Lung microvascular endothelial cell (primary cell): Measurements from ENCODE around the gene ALMS1. TPM values are rescaled to one million over a fixed set of nuclear protein-coding genes. Genes with fewer than 3 reads are reported as not detected.
"Not testable (repeated sequence)": the region's sequence is repeated elsewhere in the genome, so short reads cannot be mapped to it uniquely, and the experiment has no call there.

Source experiments
- DNase-seq, 2 donors: peaks; one replicate each; pipeline versions ENCODE4 v3.0.0 to v3.0.0-alpha.2; 2010; ENCODE audit warnings: low read depth in 2 of 2
- total RNA-seq: library from RNA; depleted of rRNA; stranded (reverse); fragments of >200 nt; gene quantifications from 2 replicates; pipeline ENCODE4 v1.2.1, GENCODE V29; 2014

Gene ALMS1, protein sequence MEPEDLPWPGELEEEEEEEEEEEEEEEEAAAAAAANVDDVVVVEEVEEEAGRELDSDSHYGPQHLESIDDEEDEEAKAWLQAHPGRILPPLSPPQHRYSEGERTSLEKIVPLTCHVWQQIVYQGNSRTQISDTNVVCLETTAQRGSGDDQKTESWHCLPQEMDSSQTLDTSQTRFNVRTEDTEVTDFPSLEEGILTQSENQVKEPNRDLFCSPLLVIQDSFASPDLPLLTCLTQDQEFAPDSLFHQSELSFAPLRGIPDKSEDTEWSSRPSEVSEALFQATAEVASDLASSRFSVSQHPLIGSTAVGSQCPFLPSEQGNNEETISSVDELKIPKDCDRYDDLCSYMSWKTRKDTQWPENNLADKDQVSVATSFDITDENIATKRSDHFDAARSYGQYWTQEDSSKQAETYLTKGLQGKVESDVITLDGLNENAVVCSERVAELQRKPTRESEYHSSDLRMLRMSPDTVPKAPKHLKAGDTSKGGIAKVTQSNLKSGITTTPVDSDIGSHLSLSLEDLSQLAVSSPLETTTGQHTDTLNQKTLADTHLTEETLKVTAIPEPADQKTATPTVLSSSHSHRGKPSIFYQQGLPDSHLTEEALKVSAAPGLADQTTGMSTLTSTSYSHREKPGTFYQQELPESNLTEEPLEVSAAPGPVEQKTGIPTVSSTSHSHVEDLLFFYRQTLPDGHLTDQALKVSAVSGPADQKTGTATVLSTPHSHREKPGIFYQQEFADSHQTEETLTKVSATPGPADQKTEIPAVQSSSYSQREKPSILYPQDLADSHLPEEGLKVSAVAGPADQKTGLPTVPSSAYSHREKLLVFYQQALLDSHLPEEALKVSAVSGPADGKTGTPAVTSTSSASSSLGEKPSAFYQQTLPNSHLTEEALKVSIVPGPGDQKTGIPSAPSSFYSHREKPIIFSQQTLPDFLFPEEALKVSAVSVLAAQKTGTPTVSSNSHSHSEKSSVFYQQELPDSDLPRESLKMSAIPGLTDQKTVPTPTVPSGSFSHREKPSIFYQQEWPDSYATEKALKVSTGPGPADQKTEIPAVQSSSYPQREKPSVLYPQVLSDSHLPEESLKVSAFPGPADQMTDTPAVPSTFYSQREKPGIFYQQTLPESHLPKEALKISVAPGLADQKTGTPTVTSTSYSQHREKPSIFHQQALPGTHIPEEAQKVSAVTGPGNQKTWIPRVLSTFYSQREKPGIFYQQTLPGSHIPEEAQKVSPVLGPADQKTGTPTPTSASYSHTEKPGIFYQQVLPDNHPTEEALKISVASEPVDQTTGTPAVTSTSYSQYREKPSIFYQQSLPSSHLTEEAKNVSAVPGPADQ (N-terminal part only)
- 3.7 and 5.2 TPM in 2 replicates for total RNA-seq

DNA sequence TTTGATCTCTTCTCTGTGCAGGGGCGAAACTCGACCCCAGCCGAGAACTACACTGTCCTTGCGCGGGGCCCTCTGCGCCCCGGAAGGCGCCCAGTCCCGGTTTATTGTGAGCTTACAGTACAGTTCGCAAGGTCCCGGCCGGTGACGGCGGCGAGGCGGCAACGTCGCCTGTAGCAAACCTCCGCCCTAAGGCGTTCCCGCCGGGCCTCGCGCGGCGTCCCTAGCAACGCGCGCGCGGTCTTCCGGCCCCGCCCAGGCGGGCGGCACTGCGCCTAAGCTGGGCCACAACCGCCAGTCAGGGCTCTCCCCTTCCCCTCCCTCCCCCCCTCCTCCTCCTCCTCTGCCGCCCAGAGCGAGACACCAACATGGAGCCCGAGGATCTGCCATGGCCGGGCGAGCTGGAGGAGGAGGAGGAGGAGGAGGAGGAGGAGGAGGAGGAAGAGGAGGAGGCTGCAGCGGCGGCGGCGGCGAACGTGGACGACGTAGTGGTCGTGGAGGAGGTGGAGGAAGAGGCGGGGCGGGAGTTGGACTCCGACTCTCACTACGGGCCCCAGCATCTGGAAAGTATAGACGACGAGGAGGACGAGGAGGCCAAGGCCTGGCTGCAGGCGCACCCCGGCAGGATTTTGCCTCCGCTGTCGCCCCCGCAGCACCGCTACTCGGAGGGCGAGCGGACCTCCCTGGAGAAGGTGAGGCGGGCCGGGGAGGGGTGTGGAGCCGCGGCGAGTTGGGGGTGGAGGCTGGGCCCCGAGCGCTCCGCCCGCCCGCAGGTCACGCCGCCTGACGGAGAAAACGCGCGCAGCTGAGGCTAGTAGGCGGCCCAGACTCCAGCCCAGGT is at the start of gene ALMS1:
ALMS1 (plus strand) TSS at position 333 of the 838 bp plus-strand sequence; CDS start at position 366, 33 bp downstream.
- DNase-seq: peak; percentile 87 to 89

GRCh38 chr2:73337828-73338227 is 47.8 kb upstream of the ALMS1 start:
- no peak for DNase-seq

DNA sequence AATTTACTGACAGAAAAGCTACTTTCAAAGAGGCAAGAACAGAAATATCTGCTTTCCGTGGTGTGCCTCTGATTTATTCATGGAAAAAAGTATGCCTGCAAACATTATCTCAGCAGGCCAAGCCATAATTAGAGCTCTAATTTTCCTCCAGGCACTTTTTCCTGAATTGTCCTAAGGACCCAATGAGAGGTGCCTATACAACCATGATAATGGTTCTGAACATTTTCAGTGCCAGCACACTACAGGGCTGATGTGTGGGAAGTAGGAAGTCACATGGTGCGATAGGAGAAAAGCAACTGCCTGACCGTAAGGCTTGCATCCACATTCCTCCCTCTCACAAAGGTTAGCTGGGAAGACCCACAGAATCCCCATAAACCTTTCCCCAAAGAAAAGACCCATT is 46.4 kb upstream of the ALMS1 start:
- DNase-seq: no peak

- no peak for DNase-seq
Observed at GRCh38 chr2:73341039-73341438, 44.6 kb upstream of the ALMS1 start.

DNA sequence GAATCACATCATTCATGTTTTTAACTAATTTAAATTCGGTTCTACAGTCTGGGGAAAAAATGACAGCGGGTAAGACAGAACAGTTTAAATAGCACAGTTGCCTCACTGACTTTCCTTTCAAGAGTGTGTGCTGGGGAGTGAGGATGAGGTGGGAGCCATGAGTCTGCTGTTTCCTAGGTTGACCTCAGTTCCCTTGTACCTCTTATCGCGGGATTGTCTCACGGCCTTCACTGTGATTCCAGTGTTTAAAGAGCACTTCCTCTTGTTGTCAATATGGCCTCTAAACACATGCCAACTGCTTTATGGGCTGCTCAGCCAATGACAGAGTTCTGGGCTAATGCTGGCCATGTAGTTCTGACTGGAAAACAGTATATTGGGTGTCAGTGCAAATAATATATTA is 41.6 kb upstream of the ALMS1 start:
- DNase-seq: no peak

GRCh38 chr2:73344747-73345146 is 40.9 kb upstream of the ALMS1 start:
- DNase-seq: not testable (repeated sequence)

- no peak for DNase-seq
Observed at GRCh38 chr2:73350035-73350691, 35.5 kb upstream of the ALMS1 start.

DNA sequence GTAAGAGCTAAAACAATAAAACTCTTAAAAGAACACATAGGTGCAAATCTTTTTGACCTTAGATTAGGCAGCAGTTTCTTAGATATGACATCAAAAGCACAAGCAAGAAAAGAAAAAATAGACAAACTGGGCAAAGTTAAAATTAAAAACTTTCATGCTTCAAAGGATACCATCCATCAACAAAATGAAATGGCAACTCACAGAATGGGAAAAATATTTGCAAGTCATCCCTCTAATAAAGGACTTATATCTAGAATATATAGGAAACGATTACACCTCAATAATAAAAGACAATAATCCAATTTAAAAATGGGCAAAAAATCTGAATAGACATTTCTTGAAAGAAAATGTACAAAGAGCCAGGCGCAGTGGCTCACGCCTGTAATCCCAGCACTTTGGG is 29.5 kb upstream of the ALMS1 start:
- DNase-seq: no peak

DNA sequence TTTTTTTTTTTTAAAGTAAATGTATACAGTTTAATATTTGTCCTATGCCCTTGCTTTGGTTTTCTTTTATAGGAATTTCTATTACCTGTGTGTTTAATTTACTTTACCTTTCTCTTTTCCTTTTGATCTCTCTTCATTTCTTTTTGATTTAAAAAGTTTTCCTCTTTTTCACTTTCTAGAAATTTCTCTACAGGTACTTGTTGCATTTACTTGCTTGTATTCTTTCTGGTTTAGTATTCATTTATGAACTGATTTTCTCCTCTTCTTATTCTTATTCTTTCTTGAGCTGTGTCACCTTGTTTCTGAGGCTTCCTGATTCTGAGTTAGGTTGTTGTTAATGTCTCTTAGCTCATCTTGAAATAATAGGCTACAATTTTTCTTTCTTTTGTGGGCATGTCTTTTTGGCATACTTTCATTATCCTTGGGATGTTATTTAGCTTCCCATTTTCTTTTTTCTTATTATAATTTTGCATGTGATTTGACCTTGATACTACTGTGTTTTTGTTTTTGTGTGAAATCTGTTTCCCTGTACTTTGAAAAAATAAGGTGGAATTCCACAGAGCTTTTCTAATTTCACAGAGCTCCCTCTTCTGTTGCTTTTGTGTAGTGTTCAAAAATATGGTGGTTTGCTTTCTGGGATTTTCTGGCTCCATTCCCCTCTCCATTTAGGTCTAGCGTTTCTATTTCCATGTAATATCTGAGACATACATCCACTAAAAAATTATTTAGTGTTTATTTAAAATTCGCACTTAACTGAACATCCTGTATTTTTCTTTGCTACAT is 25.5 kb upstream of the ALMS1 start:
- DNase-seq: peak in 1 of 2 donors; percentile 8

DNA sequence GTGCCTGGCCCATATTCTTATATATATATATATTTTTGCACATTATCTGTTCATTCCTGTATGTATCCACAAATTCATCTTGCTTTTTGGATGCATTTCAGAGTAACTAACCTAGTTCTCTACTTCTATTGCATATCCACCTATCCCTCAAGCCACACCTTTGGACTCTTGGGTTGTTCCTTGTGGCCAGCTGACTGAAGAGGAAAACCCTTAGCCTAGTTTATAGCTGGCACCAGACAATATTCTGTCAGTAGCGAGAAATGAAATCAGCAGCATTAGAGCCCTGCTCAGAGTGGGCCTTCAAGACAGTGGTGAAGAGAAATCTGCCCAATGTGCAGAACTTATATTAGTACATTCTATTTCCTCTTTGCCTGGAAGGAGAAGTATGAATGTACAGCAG is 19.6 kb upstream of the ALMS1 start:
- no peak for DNase-seq

GRCh38 chr2:73368781-73369180 is 16.9 kb upstream of the ALMS1 start:
- DNase-seq: no peak

DNA sequence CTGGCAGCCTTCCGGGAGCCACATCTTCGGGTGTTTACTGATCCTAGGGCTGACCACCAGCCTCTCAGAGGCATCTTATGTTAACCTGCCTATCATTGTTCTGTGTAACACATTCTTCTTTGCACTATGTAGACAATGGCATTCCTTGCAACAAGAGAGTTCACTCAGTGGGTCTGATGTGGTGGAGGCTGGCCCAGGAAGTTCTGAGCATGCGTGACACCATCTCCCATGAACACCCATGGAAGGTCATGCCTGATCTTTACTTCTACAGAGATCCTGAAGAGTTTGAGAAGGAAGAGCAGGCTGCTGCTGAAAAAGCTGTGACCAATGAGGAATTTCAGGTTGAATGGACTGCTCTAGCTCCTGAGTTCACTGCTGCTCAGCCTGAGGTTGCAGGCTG is 15.3 kb upstream of the ALMS1 start:
- no peak for DNase-seq

DNA sequence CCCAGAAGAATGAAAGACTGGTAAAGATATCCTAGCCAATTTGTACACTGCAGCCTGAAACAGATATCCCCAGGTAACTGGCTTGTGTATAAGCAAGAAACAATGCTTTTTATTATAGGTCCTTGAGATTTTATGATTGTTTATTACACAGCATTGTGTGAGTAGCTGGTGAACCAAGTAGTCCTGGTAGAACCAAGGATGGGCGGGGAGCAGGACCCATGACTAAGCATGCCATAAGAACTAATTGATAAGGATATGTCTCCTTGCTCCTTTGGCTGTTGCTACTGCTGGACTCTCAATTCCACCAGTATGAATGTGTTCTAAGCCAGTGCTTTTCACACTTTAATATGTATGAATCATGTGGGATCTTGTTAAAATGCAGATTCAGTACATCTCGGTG is 12.3 kb upstream of the ALMS1 start:
- DNase-seq: no peak

- DNase-seq: no peak
Observed at GRCh38 chr2:73374269-73374668, 11.4 kb upstream of the ALMS1 start.

GRCh38 chr2:73376681-73377080 is 9.0 kb upstream of the ALMS1 start:
- no peak for DNase-seq

DNA sequence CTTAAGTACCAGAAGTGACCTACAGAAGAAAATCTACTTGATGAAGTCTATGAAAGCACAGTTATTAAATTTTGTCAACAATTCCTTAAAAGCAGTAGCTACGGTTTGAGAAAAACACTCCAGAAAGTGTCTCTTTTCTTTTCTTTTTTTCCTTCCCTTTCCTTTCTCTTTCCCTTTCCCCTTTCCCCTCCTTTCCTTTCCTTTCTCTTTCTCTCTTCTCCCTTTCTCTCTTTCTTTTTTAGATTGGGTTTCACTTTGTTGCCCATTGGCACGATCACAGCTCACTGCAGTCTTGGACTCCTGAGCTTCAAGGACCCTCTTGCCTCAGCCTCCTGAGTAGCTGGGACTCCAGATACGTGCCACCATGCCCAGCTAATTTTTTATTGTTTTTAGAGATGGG is 2.6 kb upstream of the ALMS1 start:
- no peak for DNase-seq

DNA sequence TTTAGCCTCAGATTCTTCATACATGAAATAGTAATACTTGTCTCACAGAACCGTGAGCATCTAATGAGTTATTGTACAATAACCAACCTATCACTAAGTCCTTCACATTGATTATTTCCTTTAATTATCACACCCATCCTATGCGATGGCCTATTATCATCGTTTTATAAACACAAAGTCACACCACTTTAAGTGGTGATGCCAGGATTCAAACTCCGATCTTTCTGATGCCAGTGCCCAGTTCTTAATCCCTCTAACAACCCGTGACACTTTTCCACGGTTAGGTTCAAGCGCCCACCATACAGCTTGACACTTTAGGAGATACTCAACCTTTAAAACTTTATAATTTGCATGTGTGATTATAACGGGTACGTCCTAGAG is 523 bp upstream of the ALMS1 start:
- no peak for DNase-seq

DNA sequence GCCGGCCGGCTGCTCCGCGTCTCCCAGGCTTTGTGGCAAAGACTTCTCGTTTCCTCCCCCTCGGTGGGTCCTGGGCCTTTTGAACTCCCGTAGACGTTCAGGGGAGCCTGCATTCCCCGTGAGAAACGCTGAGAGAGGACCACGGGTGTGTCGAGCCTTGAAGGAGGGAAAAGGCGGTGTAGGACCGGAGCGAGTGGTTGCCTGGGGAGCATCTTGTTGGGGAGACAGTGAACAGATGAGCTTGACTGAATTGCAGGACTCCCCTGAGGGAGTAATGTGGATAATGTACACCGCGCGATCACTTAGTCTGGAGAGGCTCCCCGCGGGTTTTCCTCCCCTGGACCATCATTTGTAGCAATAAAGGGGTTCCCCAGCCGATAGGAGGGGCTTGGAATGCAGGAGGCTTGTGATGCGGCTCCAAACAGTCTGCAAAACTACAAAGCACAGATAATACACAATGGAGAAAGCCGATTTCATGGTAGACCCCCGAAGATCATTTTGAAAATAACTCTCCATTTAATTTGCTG is 769 bp downstream of the ALMS1 start:
- no peak for DNase-seq
